ENCODE results near the gene HOXA7. TPM values are rescaled to one million over a fixed set of nuclear protein-coding genes. Genes with fewer than 3 reads are reported as not detected.

The HOXA7 gene
- total RNA-seq, 1 experiment from 2014 or later, result not detected

GRCh38 chr7:27179030-27179429, 22.6 kb upstream of the HOXA7 start:
- Histone ChIP-seq H3F3A (ENCODE audit: insufficient read depth, low read depth) (peaks cover 12% of the 10 kb centered on the region; the same call in 1 of the 2 replicates), H3K79me2 (ENCODE audit: low read depth) (no peaks in the 10 kb centered on the region), H3K9me2 (ENCODE audit: insufficient read depth) (no peaks in the 10 kb centered on the region), H3K4me1 (replicated peaks; ENCODE audit: insufficient read depth) (peaks cover 7% of the 10 kb centered on the region), H3K9me3 (ENCODE audit: insufficient read depth, low read depth) (no peaks in the 10 kb centered on the region), H3K27me3 (ENCODE audit: insufficient read depth, low read depth) (no peaks in the 10 kb centered on the region), H4K20me1 (ENCODE audit: insufficient read depth) (no peaks in the 10 kb centered on the region), H3K27ac (no peak overlapping the region), H3K36me3 (ENCODE audit: low read depth) (no peaks in the 10 kb centered on the region), H3K4me2 (no peak overlapping the region), H2AFZ (no peak overlapping the region), H3K4me3 (no peak overlapping the region)
- CTCF ChIA-PET, result interaction anchor here (0.5 to 1.1 kb wide), 4 partner anchors 18 to 807 kb away, joined by 3 to 12 read pairs (median 3); no protein-coding TSS in a partner anchor
- POLR2A ChIA-PET (ENCODE audit: unreplicated experiment), result no interaction called here
- no TSS peak for BruUV-seq (replicated peaks)
- DNase-seq, result no peak
- TF ChIP-seq EZH2 (IDR thresholded peaks at IDR 0.05; ENCODE audit: low read depth), result no peak
- TF ChIP-seq CTCF (conservative IDR thresholded peaks at IDR 0.05), result no peak
- intact Hi-C loops (cut with micrococcal nuclease; ENCODE audit: unreplicated experiment), result no loop called here

GRCh38 chr7:27178366-27178765, 21.9 kb upstream of the HOXA7 start:
- Histone ChIP-seq H3K27ac (no peak overlapping the region), H3F3A (ENCODE audit: insufficient read depth, low read depth) (peaks cover 12% of the 10 kb centered on the region; the same call in 1 of the 2 replicates), H3K36me3 (ENCODE audit: low read depth) (no peaks in the 10 kb centered on the region), H3K4me3 (no peak overlapping the region), H3K27me3 (ENCODE audit: insufficient read depth, low read depth) (no peaks in the 10 kb centered on the region), H3K79me2 (ENCODE audit: low read depth) (no peaks in the 10 kb centered on the region), H3K4me1 (replicated peaks; ENCODE audit: insufficient read depth) (peaks cover 3% of the 10 kb centered on the region), H3K4me2 (no peak overlapping the region), H4K20me1 (ENCODE audit: insufficient read depth) (no peaks in the 10 kb centered on the region), H3K9me2 (ENCODE audit: insufficient read depth) (no peaks in the 10 kb centered on the region), H3K9me3 (ENCODE audit: insufficient read depth, low read depth) (no peaks in the 10 kb centered on the region), H2AFZ (no peak overlapping the region)
- intact Hi-C loops (cut with micrococcal nuclease; ENCODE audit: unreplicated experiment), result no loop called here
- no TSS peak for BruUV-seq (replicated peaks)
- POLR2A ChIA-PET (ENCODE audit: unreplicated experiment), result no interaction called here
- CTCF ChIA-PET, result interaction anchor here (0.5 to 0.7 kb wide), 2 partner anchors 113 to 806 kb away, joined by 3 read pairs; no protein-coding TSS in a partner anchor
- no peak for DNase-seq
- TF ChIP-seq CTCF (conservative IDR thresholded peaks at IDR 0.05), result no peak
- TF ChIP-seq EZH2 (IDR thresholded peaks at IDR 0.05; ENCODE audit: low read depth), result no peak

GRCh38 chr7:27177795-27178320, 21.4 kb upstream of the HOXA7 start:
- no peak overlapping the region for H3K4me2 ChIP-seq
- H3K9me2 ChIP-seq (ENCODE audit: insufficient read depth), result no peaks in the 10 kb centered on the region
- H3K4me1 ChIP-seq (replicated peaks; ENCODE audit: insufficient read depth), result no peaks in the 10 kb centered on the region
- intact Hi-C loops (cut with micrococcal nuclease; ENCODE audit: unreplicated experiment), result no loop called here
- peaks cover 12% of the 10 kb centered on the region; the same call in 1 of the 2 replicates for H3F3A ChIP-seq (ENCODE audit: insufficient read depth, low read depth)
- TF ChIP-seq EZH2 (IDR thresholded peaks at IDR 0.05; ENCODE audit: low read depth), result no peak
- no peak for TF ChIP-seq CTCF (conservative IDR thresholded peaks at IDR 0.05)
- H2AFZ ChIP-seq, result no peak overlapping the region
- POLR2A ChIA-PET (ENCODE audit: unreplicated experiment), result no interaction called here
- DNase-seq, result no peak
- H3K9me3 ChIP-seq (ENCODE audit: insufficient read depth, low read depth), result no peaks in the 10 kb centered on the region
- no peak overlapping the region for H3K4me3 ChIP-seq
- H3K27me3 ChIP-seq (ENCODE audit: insufficient read depth, low read depth), result no peaks in the 10 kb centered on the region
- H3K79me2 ChIP-seq (ENCODE audit: low read depth), result no peaks in the 10 kb centered on the region
- no peaks in the 10 kb centered on the region for H4K20me1 ChIP-seq (ENCODE audit: insufficient read depth)
- CTCF ChIA-PET, result no interaction called here
- BruUV-seq (replicated peaks), result no TSS peak
- no peaks in the 10 kb centered on the region for H3K36me3 ChIP-seq (ENCODE audit: low read depth)
- H3K27ac ChIP-seq, result no peak overlapping the region
